GM12878 (cell line): ENCODE results near the gene FAAH2. TPM values are rescaled to one million over a fixed set of nuclear protein-coding genes. Genes with fewer than 3 reads are reported as not detected.
A peak's percentile ranks its signal among the peaks of the same experiment; 100 is the strongest.
"Not testable (repeated sequence)": the region's sequence is repeated elsewhere in the genome, so short reads cannot be mapped to it uniquely, and the experiment has no call there.

Experiments
- ATAC-seq: fragments of 200-7000 bp; cut with Tn5 transposase; 3 replicates; pipeline ENCODE4 v1.9.1; 2020; ENCODE audit warnings: mild to moderate bottlenecking, moderate library complexity
- BruUV-seq: library from RNA; stranded (reverse); fragments of 400-500 nt; replicated peaks from 2 replicates; lab custom pipeline; 2021; lab: Mats Ljungman, UMichigan
- CTCF ChIA-PET: fragments of 300-600 bp; sonication (Branson Sonifier 250); formaldehyde crosslinking; extraction: SDS; loops from one replicate; lab custom pipeline; 2021; ENCODE audit warnings: inconsistent platforms; lab: Yijun Ruan, JAX
- POLR2A ChIA-PET: fragments of 350-600 bp; formaldehyde crosslinking; extraction: SDS; loops from one replicate; lab custom pipeline; 2021; ENCODE audit warnings: inconsistent platforms; lab: Charles Lee
- RAD21 ChIA-PET: fragments of 300-600 bp; sonication (Branson Sonifier 250); formaldehyde crosslinking; loops from one replicate; lab custom pipeline; 2023; ENCODE audit warnings: antibody characterized with exemption; ENCODE audit not compliant: unreplicated experiment; lab: Charles Lee
- SMC1A ChIA-PET: fragments of 300-600 bp; sonication (Branson Sonifier 250); formaldehyde crosslinking; loops from one replicate; lab custom pipeline; 2023; ENCODE audit not compliant: unreplicated experiment, uncharacterized antibody; lab: Charles Lee
- DNase-seq: peaks from one replicate; pipeline ENCODE4 v3.0.0-alpha.2; 2011; ENCODE audit warnings: low read depth, low spot score
- FAIRE-seq: peaks from 3 replicates; lab custom pipeline; 2011; peaks lifted over from hg19 to GRCh38; lab: Jason Lieb, UNC
- H2AFZ ChIP-seq: 2 replicates; pipeline ENCODE4 v1.6.0; 2011; ENCODE audit warnings: low read depth, low read length, control low read depth; ENCODE audit not compliant: control insufficient read depth
- H3K27ac ChIP-seq: 2 replicates; pipeline ENCODE4 v1.5.1; 2011; ENCODE audit warnings: control low read depth; ENCODE audit not compliant: control insufficient read depth, insufficient read depth
- H3K27me3 ChIP-seq, 2 experiments: replicated peaks in 1 of 2; 2 replicates each; pipeline versions ENCODE4 v1.6.0 to v1.6.1; 2011; ENCODE audit warnings: low read length in 1 of 2; ENCODE audit not compliant: control insufficient read depth in 2 of 2, insufficient read depth in 2 of 2
- H3K36me3 ChIP-seq, 2 experiments: 2 replicates each; pipeline ENCODE4 v1.5.1; 2011; ENCODE audit warnings: low read length in 1 of 2; ENCODE audit not compliant: control insufficient read depth in 2 of 2, insufficient read depth in 2 of 2
- H3K4me1 ChIP-seq: 2 replicates; pipeline ENCODE4 v1.6.1; 2011; ENCODE audit warnings: mild to moderate bottlenecking, low read length, moderate library complexity, mixed read lengths; ENCODE audit not compliant: control insufficient read depth, insufficient read depth
- H3K4me2 ChIP-seq: 2 replicates; pipeline ENCODE4 v1.6.0; 2011; ENCODE audit warnings: control low read depth; ENCODE audit not compliant: control insufficient read depth, insufficient read depth
- H3K4me3 ChIP-seq: fragments of 200-600 bp; sonication (generic); 2 replicates; pipeline ENCODE4 v1.5.1; 2016
- H3K79me2 ChIP-seq: 2 replicates; pipeline ENCODE4 v1.6.0; 2011; ENCODE audit warnings: low read length; ENCODE audit not compliant: control insufficient read depth, insufficient read depth
- H3K9ac ChIP-seq: 2 replicates; pipeline ENCODE4 v1.8.0; 2011; ENCODE audit warnings: low read length, control low read depth, mixed read lengths; ENCODE audit not compliant: control insufficient read depth, insufficient read depth
- H3K9me3 ChIP-seq: replicated peaks from 3 replicates; pipeline ENCODE4 v1.5.1; 2011; ENCODE audit warnings: mild to moderate bottlenecking, low read length; ENCODE audit not compliant: control insufficient read depth, insufficient read depth
- H4K20me1 ChIP-seq: 2 replicates; pipeline ENCODE4 v1.6.0; 2011; ENCODE audit not compliant: control insufficient read depth, insufficient read depth
- BHLHE40 ChIP-seq, 2 experiments: fragments of 450-650 bp in 1 of 2; IDR thresholded peaks; 2 replicates each; pipeline ENCODE4 v1.6.1; 2011 to 2017; ENCODE audit warnings: low read depth in 2 of 2, borderline replicate concordance in 1 of 2, improper control_type of control experiment in 1 of 2, low read length in 1 of 2, mild to moderate bottlenecking in 1 of 2
- CTCF ChIP-seq, 3 experiments: IDR thresholded peaks in 2 of 3; conservative IDR thresholded peaks in 1 of 3; 2 replicates each; pipeline ENCODE4 v1.5.1; 2011; ENCODE audit warnings: low read depth in 3 of 3, low read length in 3 of 3, mild to moderate bottlenecking in 3 of 3, control low read depth in 2 of 3, moderate library complexity in 2 of 3, inconsistent platforms in 1 of 3, mixed read lengths in 1 of 3; ENCODE audit not compliant: control insufficient read depth in 2 of 3, insufficient read depth in 1 of 3; ENCODE audit errors: extremely low read depth in 1 of 3
- E2F8 ChIP-seq: fragments of 450-650 bp; IDR thresholded peaks from 2 replicates; pipeline ENCODE4 v1.6.1; 2018; ENCODE audit warnings: mild to moderate bottlenecking, low read depth, moderate library complexity; ENCODE audit not compliant: partially characterized antibody
- NFXL1 ChIP-seq: fragments of 450-650 bp; IDR thresholded peaks from 2 replicates; pipeline ENCODE4 v1.6.1; 2017; ENCODE audit warnings: antibody characterized with exemption, mild to moderate bottlenecking, borderline replicate concordance
- RAD51 ChIP-seq: fragments of 450-650 bp; IDR thresholded peaks from 2 replicates; pipeline ENCODE4 v1.6.1; 2016; ENCODE audit warnings: moderate library complexity, mild to moderate bottlenecking, inconsistent platforms
- RUNX3 ChIP-seq: IDR thresholded peaks from 2 replicates; pipeline ENCODE4 v1.6.1; 2012; ENCODE audit warnings: low read length, inconsistent platforms
- WGBS: methylation state at CpG from one replicate; pipeline ENCODE4 v1.1.6; 2016; ENCODE audit warnings: low lambda C conversion rate; ENCODE audit not compliant: insufficient replicate concordance, insufficient coverage; ENCODE audit errors: missing lambda C conversion rate; 5-methylcytosine and 5-hydroxymethylcytosine counted together
- in situ Hi-C: fragments of 300-500 bp; cut with MboI; formaldehyde crosslinking; loops from 9 replicates; pipeline ENCODE4 v1.14.3; 2018; ENCODE audit warnings: mixed read lengths
- intact Hi-C: fragments of 100-400 bp; cut with micrococcal nuclease; formaldehyde crosslinking; loops from one replicate; pipeline ENCODE4 v1.14.2; 2022; ENCODE audit not compliant: unreplicated experiment
- polyA plus RNA-seq, 11 experiments: library from polyadenylated mRNA; depleted of rRNA in 4 of 11; unstranded in 6 of 11; stranded (reverse) in 5 of 11; fragments of >200 nt; fragmentation: Nextera tagmentation in 4 of 11; fragmentation: Illumina TruSeq in 1 of 11; extraction: Ambion mirVana in 4 of 11; extraction: Trizol in 1 of 11; gene quantifications; 1 replicate in 1 of 11; 2 replicates in 10 of 11; pipeline versions ENCODE4 v1.2.1 to v1.2.3, GENCODE V29; 2011 to 2016; ENCODE audit warnings: inconsistent platforms in 2 of 11, missing spikeins in 2 of 11, low read depth in 1 of 11
- total RNA-seq, 4 experiments: library from RNA; depleted of rRNA in 3 of 4; stranded (reverse); fragments of >200 nt in 3 of 4; fragmentation: Illumina TruSeq in 1 of 4; extraction: Trizol in 1 of 4; gene quantifications; 2 replicates each; pipeline versions ENCODE4 v1.2.1 to v1.2.3, GENCODE V29; 2013 to 2021

FAAH2 gene
- total and polyA plus RNA-seq, 10 of the 15 experiments (the other 5 are each of a cell fraction or from before 2014, with no cell fraction given) = 0.88 to 5.4 (median 1.5) TPM

GRCh38 chrX:57313583-57314215, 27.2 kb downstream of the FAAH2 start (continued):
- TF ChIP-seq E2F8 (no peak), NFXL1 (no peak), RAD51 (no peak), RUNX3 (no peak)
- TF ChIP-seq, all 136 proteins: peak for 0

- no peaks in the 10 kb centered on the region; the same call in 2 of the 3 replicates for H3K9me3 ChIP-seq
- no TSS peak for BruUV-seq
- H3K27ac ChIP-seq = no peak overlapping the region
- H3K4me1 ChIP-seq = no peaks in the 10 kb centered on the region
- in situ Hi-C loops = no loop called here
- no peak overlapping the region for H3K4me3 ChIP-seq
- no peak overlapping the region for H3K9ac ChIP-seq
- H2AFZ ChIP-seq = no peak overlapping the region
- no peaks in the 10 kb centered on the region for H4K20me1 ChIP-seq
- H3K27me3 ChIP-seq = no peaks in the 10 kb centered on the region
- CTCF ChIA-PET = interaction anchor here (1.8 kb wide), 1 partner anchor 123 kb away, joined by 3 read pairs; no protein-coding TSS in a partner anchor
- POLR2A ChIA-PET = no interaction called here
- TF ChIP-seq CTCF (IDR thresholded peaks at IDR 0.05 in 2 of 3, conservative IDR thresholded peaks at IDR 0.05 in 1 of 3; ENCODE audit: control insufficient read depth in 2 of 3, extremely low read depth in 1 of 3, insufficient read depth in 1 of 3, low read depth in 3 of 3, low read length in 3 of 3) = peak in 2 of 3 experiments; percentile 18 to 19; a peak in 1 of 6 replicates
- TF ChIP-seq BHLHE40 (IDR thresholded peaks at IDR 0.05; ENCODE audit: borderline replicate concordance in 1 of 2, low read depth in 2 of 2, low read length in 1 of 2) = no peak
- H3K4me2 ChIP-seq = no peak overlapping the region
- intact Hi-C loops = loop anchor here (10.0 kb wide), 1 partner anchor 86 kb away; no protein-coding TSS in a partner anchor
- H3K36me3 ChIP-seq = no peaks in the 10 kb centered on the region
- no peak for DNase-seq
- no peaks in the 10 kb centered on the region for H3K79me2 ChIP-seq
- no peak for ATAC-seq
- RAD21 ChIA-PET = no interaction called here
- SMC1A ChIA-PET = no interaction called here
- no peak for FAIRE-seq
Measured at GRCh38 chrX:57329008-57329407, 42.5 kb downstream of the FAAH2 start.

- FAIRE-seq, H3K4me1 ChIP-seq, H3K36me3 ChIP-seq, in situ Hi-C loops, POLR2A ChIA-PET, RAD21 ChIA-PET, H3K79me2 ChIP-seq, CTCF ChIA-PET, H3K9ac ChIP-seq, SMC1A ChIA-PET, H3K4me2 ChIP-seq, H3K27ac ChIP-seq, ATAC-seq, DNase-seq, H3K9me3 ChIP-seq, intact Hi-C loops, BruUV-seq, H2AFZ ChIP-seq, H3K27me3 ChIP-seq, H4K20me1 ChIP-seq, H3K4me3 ChIP-seq: not testable (repeated sequence)
- WGBS = 27% methylated on average over 2 of the region's 2 CpGs
Measured at GRCh38 chrX:57335790-57336189, 49.3 kb downstream of the FAAH2 start.
